IPS-NIHi7 (cell line): Measurements from ENCODE around the gene SKIDA1.

Experiments
- DNase-seq: peaks from one replicate; pipeline ENCODE4 v3.0.0; 2012; ENCODE audit warnings: mixed read lengths; ENCODE audit errors: extremely low spot score

SKIDA1 gene

GRCh38 chr10:21487416-21488180, 37.9 kb downstream of the SKIDA1 start:
- no peak for DNase-seq

- no peak for DNase-seq
Observed at GRCh38 chr10:21482821-21483220, 42.7 kb downstream of the SKIDA1 start.

- DNase-seq = no peak
Observed at GRCh38 chr10:21481407-21481806, 44.1 kb downstream of the SKIDA1 start.

GRCh38 chr10:21479570-21480315, 45.7 kb downstream of the SKIDA1 start:
- no peak for DNase-seq

GRCh38 chr10:21475393-21475792, 50.1 kb downstream of the SKIDA1 start:
- no peak for DNase-seq

- DNase-seq = no peak
Observed at GRCh38 chr10:21473541-21473940, 51.9 kb downstream of the SKIDA1 start.

GRCh38 chr10:21473135-21473534, 52.3 kb downstream of the SKIDA1 start:
- peak; percentile 57 for DNase-seq

GRCh38 chr10:21468086-21468485, 57.4 kb downstream of the SKIDA1 start:
- DNase-seq = no peak

- DNase-seq = no peak
Observed at GRCh38 chr10:21467633-21468032, 57.8 kb downstream of the SKIDA1 start.

- no peak for DNase-seq
Observed at GRCh38 chr10:21464134-21464533, 61.3 kb downstream of the SKIDA1 start.
